Mucosa of stomach (tissue), 1 donor: ENCODE measurements around the gene ZMPSTE24.

Experiments
- H3K27me3 ChIP-seq: one replicate; pipeline ENCODE4 v1.7.0; 2013; ENCODE audit warnings: mild to moderate bottlenecking, low read length; ENCODE audit not compliant: control insufficient read depth, insufficient read depth
- H3K36me3 ChIP-seq: one replicate; pipeline ENCODE4 v1.7.0; 2013; ENCODE audit warnings: low read length; ENCODE audit not compliant: control insufficient read depth, insufficient read depth
- H3K4me1 ChIP-seq: one replicate; pipeline ENCODE4 v1.7.0; 2013; ENCODE audit warnings: mild to moderate bottlenecking, low read length; ENCODE audit not compliant: control insufficient read depth, insufficient read depth
- H3K4me3 ChIP-seq: one replicate; pipeline ENCODE4 v1.7.0; 2013; ENCODE audit warnings: low read length
- H3K9ac ChIP-seq: one replicate; pipeline ENCODE4 v1.7.0; 2013; ENCODE audit warnings: mild to moderate bottlenecking, low read length, moderate library complexity
- H3K9me3 ChIP-seq: one replicate; pipeline ENCODE4 v1.7.0; 2013; ENCODE audit warnings: mild to moderate bottlenecking, low read length, moderate library complexity; ENCODE audit not compliant: control insufficient read depth
- donor health status: Pancreatic carcinoma.

The ZMPSTE24 gene

DNA sequence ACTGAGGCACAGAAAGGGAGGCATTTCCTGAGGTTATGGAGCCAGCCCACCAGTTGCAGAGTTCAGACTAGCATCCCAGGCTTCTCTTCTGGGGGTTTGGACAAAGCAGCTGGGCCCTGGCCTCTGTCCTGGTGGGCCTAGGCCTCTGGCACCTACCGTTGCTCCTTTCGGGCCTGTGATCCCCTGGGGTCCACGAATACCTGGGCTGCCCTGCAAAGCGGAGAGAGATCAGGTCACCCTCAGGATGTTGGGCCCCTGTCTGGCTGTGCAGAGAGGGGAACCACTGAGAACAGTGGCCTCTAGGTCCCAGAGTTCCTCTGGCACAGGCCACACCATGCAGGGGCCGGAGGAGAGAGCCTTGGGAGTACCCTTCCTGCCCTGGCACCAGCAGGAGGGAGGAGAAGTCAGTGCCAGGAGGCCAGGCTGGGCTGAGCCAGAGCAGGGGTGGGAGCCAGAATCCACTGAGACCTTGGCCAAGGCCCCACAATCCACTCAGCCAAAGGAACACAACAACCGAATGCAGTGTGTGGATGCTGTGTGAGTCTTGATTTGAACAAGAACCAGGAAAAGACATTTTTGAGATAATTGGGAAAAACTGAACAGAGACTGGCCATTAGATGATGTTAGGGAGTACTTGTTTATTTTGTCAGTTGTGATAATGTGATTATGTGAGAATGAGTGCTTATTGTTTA, 50.1 kb downstream of the ZMPSTE24 start:
- no peaks in the 10 kb centered on the region for H3K9me3 ChIP-seq
- H3K36me3 ChIP-seq: no peaks in the 10 kb centered on the region
- no peak overlapping the region for H3K4me3 ChIP-seq
- peaks cover 22% of the 10 kb centered on the region for H3K4me1 ChIP-seq
- H3K27me3 ChIP-seq: no peaks in the 10 kb centered on the region
- H3K9ac ChIP-seq: no peak overlapping the region

DNA sequence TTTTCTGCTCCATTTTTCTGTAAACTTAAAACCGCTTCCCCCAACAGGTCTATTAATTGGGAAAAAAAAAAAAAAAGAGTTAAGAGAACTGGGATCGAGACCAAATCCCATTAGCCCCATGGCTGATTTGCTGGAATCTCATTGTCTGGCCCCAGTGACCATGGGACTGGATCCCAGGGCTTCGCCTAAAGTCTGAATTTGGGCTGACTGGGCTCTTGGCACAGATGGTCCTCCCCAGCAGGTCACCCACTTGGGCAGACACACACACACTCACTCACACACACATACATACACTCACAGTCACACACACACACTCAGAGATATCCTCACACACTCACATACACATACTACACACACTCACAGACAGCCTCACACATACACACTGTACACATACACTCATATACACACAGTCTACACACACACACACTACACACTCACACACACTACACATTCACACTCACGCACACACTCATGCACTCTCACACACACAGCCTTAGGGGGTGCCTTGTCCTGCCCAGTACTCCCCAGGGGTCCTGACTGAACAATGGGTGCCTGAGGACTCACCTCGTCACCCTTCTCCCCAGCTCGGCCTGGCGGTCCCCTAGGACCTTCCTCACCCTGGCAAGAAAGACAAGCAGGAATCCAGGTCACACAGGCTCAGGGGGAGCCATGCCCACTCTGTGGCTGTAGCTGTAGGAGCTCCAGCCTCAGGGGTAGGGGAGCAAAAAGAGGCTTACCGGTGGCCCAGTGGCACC, 51.5 kb downstream of the ZMPSTE24 start:
- Histone ChIP-seq H3K36me3 (no peaks in the 10 kb centered on the region), H3K9me3 (no peaks in the 10 kb centered on the region), H3K4me3 (no peak overlapping the region), H3K4me1 (peaks cover 22% of the 10 kb centered on the region), H3K9ac (no peak overlapping the region), H3K27me3 (no peaks in the 10 kb centered on the region)

DNA sequence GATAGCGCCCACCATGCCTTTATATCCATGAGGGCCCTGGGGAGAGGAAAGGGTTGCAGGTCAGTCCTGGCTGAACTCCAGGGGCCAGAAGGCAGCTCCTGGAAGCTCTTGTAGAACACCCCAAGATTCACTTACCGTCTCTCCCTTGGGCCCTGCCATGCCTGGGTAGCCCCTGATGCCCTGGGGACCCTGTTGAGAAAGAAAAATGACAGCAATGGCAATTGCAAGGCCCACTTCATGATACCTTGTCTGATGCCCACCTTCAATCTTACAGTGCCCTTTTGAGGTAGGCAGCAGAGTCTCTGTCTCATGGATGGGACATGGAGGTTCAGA, 52.1 kb downstream of the ZMPSTE24 start:
- Histone ChIP-seq H3K9ac (no peak overlapping the region), H3K36me3 (no peaks in the 10 kb centered on the region), H3K4me1 (peaks cover 27% of the 10 kb centered on the region), H3K27me3 (no peaks in the 10 kb centered on the region), H3K9me3 (no peaks in the 10 kb centered on the region), H3K4me3 (no peak overlapping the region)

DNA sequence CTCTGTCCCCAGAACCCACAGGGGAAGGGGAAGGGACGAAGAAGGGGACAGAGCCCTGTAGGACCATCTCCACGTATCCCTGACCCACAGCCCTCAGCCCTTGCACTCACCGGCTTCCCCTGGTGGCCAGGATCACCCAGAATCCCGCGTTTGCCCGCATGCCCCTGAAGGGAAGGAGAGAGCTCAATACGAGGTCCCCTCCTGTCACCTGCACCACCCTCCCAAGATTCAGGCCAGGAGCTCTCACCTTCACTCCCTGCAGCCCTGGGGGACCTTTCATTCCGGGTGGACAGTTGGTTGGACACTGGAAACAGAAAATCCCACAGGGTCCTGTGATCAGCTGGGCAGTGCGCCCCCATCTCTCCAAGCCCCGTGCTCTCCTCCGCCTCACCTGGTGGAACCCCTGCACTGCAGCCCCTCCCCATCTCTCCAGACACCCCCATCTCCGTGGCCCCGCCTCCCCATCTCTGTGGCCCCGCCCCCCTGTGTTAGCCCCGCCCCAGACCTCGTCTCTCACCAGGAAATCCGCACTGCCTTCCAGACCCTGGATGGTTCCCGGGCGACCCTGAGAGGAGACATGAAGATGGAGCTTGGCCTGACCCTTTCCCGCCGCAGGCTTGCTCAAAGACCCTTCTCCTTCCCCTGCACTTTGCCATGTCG, 53.1 kb downstream of the ZMPSTE24 start:
- no peaks in the 10 kb centered on the region for H3K36me3 ChIP-seq
- peaks cover 30% of the 10 kb centered on the region for H3K4me1 ChIP-seq
- H3K9ac ChIP-seq: no peak overlapping the region
- no peaks in the 10 kb centered on the region for H3K9me3 ChIP-seq
- H3K4me3 ChIP-seq: no peak overlapping the region
- peaks cover 7% of the 10 kb centered on the region for H3K27me3 ChIP-seq

DNA sequence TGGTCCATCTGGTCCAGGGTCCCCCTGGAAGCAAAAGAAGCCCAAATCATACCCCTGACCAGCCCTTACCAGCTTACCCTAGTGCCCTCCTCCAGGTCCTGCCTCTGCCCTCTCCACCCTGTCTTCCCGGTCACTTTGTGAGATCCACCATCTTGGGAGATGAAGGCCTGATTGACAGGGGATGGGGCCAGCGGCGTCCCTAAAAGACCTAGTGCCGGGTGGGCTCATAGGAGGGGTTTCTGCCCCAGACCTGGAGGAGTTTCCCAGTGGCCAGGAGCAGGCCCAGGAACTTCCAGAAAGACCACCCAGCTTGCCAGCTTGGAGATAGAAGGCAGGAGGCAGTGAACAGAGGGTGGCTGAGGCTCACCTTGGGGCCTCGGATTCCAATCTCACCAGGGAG, 53.7 kb downstream of the ZMPSTE24 start:
- H3K4me3 ChIP-seq: peak overlapping the region; percentile 12
- no peaks in the 10 kb centered on the region for H3K9me3 ChIP-seq
- H3K36me3 ChIP-seq: no peaks in the 10 kb centered on the region
- peaks cover 13% of the 10 kb centered on the region for H3K27me3 ChIP-seq
- H3K9ac ChIP-seq: peak overlapping the region; percentile 69
- H3K4me1 ChIP-seq: peaks cover 34% of the 10 kb centered on the region

DNA sequence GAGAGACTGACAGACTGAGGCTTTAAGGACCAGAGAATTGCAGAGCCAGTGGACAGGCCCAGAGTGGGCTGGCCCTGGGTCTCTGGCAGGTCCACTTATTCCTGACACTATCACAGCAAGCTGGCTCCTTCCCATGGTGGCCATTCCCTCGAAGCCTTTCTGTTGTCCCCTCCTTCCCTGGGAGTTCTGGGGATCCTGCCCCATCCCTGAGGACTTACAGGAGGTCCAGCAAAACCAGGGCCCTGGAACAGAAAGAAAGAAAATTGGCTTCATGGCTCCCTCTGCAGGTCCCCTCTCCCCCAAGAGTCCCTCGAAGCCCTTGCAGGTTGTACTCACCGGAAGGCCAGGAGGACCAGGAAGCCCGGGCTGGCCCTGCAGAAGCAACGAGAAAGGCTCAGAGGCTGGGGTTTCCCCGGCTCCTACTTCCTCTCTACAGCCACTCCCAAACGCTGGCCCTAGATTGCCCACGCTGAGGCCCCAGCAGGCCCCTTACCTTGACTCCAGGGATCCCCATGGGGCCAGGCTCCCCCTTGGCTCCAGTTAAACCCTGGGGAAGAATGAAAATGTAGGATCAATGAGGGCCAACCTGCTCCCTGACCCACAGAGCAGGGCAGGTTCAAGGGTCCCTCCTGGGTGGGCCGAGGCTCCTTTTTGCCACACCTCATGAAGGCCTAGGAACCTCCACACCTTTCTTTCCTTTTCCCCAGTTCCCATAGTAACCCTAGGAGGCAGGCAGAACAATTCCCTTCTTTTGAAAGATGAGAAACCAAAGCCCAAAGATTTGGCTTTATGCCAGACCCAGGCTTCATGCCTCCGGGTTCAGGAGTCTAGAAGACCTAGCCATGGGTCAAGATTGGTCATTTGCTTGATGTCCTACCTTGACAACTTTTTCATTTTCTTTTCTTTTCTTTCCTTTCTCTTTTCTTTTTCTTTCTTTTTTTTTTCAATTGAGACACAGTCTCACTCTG, 54.5 kb downstream of the ZMPSTE24 start:
- H3K4me3 ChIP-seq: peak overlapping the region; percentile 12
- peaks cover 34% of the 10 kb centered on the region for H3K4me1 ChIP-seq
- no peaks in the 10 kb centered on the region for H3K36me3 ChIP-seq
- H3K9me3 ChIP-seq: no peaks in the 10 kb centered on the region
- peak overlapping the region; percentile 69 for H3K9ac ChIP-seq
- peaks cover 21% of the 10 kb centered on the region for H3K27me3 ChIP-seq

DNA sequence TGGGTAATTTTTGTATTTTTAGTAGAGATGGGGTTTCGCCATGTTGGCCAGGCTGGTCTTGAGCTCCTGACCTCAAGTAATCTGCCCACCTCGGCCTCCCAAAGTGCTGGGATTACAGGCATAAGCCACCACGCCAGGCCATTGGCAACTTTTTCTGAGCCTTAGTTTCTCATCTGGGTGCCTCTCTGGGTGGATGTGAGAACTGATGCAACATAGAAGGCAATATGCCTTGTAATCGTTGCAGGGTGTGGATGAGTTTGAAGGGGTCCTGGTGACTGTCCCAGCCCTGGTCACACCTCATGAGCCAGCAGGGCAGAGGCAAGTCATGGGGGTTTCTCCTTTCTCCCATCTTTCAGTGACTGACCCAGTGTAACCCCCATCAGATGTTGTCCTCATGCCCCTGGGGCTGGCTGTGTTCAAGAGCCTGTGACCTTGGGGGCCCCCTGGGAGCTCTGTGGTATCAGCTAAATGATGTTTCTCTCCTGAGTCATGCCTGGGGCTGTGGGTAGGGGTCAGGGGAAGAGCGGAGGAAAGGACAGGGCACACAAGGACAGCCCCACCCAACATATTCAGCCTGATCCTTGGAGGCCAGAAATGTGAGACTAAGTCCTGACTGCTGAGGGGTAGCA, 55.4 kb downstream of the ZMPSTE24 start:
- H3K9ac ChIP-seq: no peak overlapping the region
- peaks cover 34% of the 10 kb centered on the region for H3K4me1 ChIP-seq
- peaks cover 29% of the 10 kb centered on the region for H3K27me3 ChIP-seq
- H3K36me3 ChIP-seq: no peaks in the 10 kb centered on the region
- no peak overlapping the region for H3K4me3 ChIP-seq
- no peaks in the 10 kb centered on the region for H3K9me3 ChIP-seq

DNA sequence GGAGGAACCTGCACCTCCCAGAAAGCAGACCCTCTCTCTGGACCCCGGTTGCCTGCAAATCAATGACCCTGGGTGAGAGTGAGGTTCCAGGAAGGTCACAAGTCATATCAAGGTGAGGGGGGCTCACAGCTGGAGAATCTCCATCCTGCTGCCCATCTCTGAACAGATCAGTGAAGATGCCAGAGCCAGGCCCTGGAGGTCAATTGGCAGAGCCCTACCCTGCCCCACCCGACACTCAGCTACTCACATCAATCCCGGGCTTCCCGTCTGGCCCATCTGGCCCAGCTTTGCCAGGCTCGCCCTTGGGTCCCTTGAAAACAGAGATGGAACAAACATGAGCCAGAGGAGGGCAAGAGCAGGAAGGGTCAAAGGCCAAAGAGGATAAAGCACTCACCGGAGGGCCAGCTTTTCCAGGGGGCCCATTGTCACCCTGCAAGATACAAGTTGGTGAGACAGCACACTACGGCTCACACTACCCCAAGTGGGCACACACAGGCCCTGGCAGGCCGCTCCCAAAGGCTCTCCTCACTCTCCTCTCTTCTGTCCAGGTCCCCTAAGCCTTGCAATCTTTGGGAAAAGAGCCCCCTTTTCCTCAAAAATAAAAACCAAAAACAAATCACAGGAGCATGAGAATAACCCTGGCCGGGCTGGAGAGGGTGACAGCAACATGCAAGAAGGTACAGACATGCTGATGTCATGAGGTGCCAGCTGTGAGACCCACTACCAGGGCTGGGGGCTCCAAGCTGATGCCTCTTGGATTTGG, 56.1 kb downstream of the ZMPSTE24 start:
- Histone ChIP-seq H3K4me3 (no peak overlapping the region), H3K36me3 (no peaks in the 10 kb centered on the region), H3K9ac (no peak overlapping the region), H3K27me3 (peaks cover 31% of the 10 kb centered on the region), H3K9me3 (no peaks in the 10 kb centered on the region), H3K4me1 (peaks cover 34% of the 10 kb centered on the region)

DNA sequence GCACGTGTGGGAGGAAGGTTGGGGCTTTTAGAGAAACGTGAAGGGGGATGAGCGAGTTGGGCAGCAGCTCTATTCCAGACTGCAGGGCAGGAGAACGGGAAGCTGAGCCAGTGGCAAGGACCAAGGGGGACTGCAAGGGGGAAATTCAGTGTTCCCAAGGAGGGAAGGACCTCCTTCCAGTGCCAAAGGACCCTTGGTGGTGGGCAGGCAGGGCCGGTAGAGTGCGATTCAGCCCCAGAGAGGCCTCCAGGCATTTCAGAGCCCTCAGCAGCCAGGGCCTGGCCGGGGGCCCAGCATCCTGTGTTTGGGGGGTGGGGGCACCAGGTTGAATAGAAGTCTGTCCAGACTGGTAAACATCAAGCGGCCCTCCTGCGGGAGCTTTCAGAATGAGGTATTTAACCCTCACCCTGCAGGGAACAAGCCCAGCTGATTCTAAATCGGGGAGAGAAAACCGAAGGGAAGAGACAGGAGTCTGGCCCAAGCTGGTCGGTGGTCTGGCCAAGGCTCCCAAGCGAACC, 56.7 kb downstream of the ZMPSTE24 start:
- H3K4me3 ChIP-seq: no peak overlapping the region
- H3K36me3 ChIP-seq: no peaks in the 10 kb centered on the region
- no peaks in the 10 kb centered on the region for H3K9me3 ChIP-seq
- no peak overlapping the region for H3K9ac ChIP-seq
- H3K27me3 ChIP-seq: peaks cover 31% of the 10 kb centered on the region
- peaks cover 34% of the 10 kb centered on the region for H3K4me1 ChIP-seq

DNA sequence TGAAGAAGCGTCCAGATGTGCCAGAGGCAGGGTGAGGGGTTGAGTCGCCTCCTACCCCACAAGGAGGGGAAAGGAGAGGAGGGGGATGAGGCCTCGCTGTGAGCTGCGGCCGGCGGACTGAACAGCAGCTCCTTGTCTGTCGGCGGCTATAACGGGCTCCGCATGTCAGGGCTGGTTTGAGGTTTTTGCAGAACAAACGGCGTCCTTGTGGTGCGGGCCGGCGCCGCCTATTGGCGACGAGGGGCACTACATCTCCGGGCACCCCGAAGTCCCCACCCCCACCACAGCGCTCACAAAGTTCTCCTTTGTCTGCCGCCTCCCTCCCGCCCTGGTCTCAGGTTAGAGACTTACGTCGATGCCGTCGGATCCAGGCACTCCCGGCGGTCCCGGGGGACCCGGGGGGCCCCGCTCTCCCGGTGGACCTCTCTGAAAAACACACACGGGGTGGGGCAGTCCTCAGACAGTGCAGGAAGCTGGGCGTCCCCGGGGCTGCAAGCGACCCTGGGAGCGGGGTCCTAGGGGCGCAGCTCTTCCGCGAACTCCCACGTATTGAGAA, 57.3 kb downstream of the ZMPSTE24 start:
- Histone ChIP-seq H3K9ac (peak overlapping the region; percentile 22), H3K4me3 (peak overlapping the region; percentile 6), H3K27me3 (peaks cover 31% of the 10 kb centered on the region), H3K9me3 (no peaks in the 10 kb centered on the region), H3K36me3 (no peaks in the 10 kb centered on the region), H3K4me1 (peaks cover 34% of the 10 kb centered on the region)
